Measurements from ENCODE around the gene HDAC3.
A peak's percentile ranks its signal among the peaks of the same experiment; 100 is the strongest.
"Not testable (repeated sequence)": the region's sequence is repeated elsewhere in the genome, so short reads cannot be mapped to it uniquely, and the experiment has no call there.

Gene HDAC3

DNA sequence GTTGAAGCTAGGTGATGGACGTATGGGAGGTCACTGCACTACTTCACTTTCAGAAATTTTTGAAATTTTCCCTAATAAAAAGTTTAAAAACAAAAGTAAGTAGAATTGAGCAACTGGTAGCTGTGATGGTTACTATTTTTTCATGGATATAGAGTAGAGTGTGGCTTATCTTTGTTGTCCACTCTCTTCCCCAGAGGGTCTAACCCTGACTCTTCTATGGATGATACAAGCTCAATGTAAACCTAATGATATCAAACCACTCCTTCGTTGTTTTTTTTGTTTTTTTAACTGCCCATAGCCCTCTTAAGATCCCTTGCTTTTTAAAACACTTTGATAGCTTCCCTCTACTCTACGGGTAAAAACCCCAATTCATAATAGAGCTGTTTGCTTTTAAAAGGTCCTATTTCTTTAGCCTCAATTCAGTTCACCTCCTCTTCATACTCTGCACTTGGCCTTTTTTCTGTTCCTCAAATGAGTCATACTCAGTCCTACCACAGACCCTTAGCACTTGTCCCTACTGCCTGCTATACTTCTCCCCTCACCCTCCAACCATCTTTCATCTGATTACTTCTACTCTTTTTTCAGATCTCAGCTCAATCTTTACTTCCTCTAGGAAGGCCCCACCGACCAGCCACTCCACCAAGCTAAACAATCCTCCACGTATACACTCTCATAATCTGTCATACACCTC is 2.6 kb downstream of the HDAC3 start:
- no peak for DNase-seq

DNA sequence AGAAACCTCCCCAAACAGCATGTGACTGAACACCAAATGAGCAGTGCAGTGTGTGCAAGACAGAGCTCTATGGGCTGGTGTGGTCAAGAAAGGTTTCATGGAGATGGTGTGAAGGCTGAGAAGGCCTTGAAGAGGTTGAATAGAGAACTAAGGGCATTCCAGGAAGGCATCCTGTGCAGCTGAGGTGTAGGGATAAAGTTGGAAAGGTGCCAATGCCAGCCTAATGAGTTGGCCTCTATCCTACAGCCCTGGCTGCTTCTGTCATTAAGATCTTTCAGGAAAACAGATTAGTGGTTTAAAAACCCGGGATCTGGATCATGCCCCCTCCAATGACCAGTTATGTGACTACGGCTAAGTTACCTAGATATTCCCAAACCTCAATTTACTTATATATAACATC is 4.0 kb downstream of the HDAC3 start:
- no peak for DNase-seq

DNA sequence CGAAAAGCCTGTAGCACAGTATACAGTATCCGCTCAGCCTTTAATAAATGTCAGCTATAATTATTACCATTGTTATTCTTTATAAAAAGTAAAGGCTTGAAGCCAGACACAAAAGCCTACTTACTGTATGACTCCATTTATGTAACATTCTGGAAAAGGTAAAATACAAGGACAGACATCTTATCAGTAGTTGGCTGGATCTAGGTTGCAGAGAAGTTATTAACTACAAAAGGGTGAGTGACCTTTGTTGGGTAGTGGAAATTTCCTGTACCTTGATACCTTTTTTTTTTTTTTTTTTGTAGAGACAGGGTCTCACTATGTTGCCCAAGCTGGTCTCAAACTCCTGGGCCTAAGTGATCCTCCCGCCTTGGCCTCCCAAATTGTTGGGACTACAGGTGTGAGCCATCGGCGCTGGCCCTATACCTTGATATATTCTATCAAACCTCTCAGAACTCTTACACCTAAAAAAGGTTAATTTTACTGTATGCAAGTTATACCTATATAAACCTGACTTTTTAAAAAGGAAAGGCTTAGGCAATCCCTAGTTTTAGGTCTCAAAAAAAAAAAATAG is 6.0 kb downstream of the HDAC3 start:
- DNase-seq, result no peak

DNA sequence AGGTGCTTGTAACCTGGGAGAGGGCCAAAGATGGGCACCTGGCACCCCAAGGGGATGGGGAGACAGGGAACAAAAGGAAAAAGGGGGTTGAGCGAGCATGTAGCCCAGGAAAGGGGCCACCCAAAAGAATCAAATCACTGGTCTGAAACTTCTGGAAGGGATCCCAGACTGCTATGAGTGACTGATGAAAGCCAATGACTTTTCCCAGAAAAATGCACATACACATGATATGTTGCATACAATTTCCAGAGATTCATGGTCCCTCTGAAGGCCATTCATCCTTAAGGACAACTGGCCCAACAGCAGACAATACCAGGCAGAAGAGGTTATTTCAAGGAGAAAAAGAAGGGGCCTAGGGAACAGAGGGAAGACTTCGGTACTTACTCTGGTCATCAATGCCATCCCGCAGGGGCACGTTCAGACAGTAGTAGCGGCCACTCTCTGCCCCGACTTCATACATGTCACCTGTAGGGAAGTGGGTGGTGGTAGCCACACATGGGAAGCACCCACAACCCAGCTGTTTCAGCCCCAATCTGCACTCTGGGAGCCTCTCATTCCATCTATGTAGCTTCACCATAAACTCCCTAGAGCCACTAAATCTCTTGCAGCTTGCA is 8.4 kb downstream of the HDAC3 start:
- DNase-seq, result no peak

DNA sequence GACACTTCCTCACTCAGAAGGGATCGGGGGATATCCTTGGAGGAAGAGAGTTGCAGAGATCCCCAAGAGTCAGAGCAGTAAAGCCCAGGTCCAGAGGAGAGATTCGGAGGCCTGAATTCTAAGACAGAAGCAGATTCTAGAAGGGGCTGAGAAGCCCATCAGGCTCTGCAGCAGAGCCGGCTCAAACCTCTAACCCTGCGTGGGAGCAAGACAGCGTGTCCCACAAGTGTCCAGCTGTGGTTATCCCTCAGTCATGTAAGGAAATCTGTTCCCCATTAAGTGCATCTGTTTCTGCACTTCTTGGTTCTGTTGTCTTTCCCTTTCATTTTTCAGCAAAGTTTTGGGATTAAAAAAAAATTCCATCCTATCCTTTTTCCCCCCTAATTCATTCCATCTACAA is 13.0 kb downstream of the HDAC3 start:
- no peak for DNase-seq

DNA sequence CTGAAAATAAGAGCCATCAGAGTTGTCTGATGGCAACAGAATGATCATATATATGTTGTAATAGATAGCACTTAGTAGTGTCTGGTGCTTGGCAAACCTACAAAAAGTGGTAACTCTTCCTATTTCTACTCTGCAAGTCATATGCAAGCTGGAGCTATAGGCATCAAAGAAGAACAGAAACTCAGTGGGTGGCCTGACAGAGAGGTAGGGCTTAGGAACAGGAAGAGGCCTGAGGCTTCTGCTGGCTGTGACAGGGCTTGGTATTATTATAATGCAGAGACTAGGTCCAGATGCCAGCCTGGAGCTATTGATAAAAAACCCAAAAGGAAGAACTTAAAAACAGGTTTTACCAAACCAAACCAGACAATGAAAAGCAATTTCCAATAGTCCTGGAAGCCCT is 13.5 kb downstream of the HDAC3 start:
- DNase-seq, result no peak

DNA sequence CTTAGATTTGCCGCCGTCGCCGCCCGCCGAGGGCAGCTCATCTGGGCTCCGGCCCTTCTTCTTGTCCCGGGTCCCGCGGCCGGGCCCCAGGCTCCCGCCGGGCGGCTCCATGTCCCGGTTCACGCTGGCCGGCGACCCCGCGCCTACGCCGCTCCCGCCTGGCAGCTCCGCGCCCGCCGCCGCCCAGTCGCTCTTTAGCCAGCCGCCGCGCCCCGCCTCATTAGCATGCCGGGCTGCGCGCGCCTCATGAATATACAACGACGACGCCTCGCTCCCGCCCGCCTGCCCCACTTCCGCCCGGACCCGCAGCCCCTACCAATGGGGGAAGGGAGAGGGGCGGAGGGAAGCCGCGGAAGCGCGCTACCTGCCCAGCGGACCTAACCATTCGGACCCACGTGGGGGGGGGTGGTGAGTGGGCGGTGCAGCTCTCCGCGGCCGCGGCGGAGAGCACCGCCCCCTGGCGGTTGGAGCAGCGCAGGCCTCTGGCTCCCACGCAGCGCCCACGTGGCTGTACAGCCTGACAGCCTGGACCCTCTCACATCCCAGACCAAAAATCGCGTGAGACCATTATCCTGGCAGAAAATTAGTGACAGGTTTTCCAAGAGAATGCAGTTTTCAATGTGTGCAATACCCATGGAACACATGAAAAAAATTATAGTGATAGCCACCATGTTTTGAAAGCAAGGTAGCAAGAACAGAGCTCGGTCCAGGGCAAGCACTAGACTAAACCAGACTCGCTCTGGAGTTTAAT is 17.7 kb downstream of the HDAC3 start, which contains the start of gene DIAPH1:
TSS of gene DIAPH1 (minus strand) at position 197 of the 751 bp plus-strand sequence. CDS start at position 111, 86 bp downstream.
- peak; percentile 96 for DNase-seq

DNA sequence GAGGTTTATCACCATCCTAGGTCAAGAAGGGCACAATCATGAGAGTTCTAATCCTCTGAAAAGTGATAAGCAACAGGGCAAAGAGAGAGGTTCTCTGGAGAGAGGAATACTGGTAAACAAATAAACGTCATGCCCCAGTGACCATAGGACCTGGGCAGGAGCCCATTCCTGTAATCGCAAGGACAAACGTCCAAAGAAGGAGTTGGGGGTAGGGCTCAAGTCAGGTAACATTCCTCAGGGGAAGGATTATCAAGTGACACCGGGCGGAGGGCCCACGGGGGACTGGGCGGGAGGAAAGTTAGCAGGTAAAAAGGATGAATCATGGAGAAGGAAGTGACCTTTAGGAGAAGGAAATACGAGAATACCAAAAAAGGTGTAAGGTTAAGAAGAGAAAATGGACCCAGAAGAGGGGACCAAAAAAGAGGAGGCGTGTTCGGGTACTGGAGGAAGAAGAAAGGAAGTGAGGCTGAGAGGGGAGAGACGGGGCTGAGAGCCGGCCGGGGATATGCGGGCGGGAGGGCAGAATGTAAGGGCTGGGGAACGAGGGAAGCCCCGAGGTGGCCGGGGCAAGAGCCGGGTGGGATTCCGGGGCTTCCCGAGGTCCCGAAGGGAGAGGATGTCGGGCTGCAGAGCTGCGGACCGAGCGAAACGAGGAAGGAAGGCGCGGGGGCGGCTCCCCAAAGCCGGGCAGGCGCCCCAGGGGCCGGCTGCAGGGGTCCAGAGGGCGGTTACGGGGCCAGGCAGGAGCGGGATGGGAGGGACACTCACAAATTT is 18.4 kb downstream of the HDAC3 start:
- no peak for DNase-seq

DNA sequence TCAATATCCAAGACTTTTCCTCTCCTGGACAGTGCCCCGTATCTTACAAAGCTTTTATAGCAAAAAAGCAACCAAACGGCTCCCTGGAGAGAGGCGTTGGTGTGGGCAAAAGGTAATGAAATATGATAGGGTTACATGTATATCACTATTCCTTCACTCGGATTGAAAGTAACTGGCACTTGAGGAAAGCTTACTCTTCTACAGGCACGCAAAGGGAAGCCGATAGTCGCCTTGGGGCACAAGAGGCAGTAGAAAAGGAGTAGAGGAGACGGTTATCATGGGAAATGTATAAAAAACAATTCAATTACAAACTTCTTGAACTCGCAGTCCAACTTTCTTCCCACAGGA is 19.0 kb downstream of the HDAC3 start:
- DNase-seq, result no peak

DNA sequence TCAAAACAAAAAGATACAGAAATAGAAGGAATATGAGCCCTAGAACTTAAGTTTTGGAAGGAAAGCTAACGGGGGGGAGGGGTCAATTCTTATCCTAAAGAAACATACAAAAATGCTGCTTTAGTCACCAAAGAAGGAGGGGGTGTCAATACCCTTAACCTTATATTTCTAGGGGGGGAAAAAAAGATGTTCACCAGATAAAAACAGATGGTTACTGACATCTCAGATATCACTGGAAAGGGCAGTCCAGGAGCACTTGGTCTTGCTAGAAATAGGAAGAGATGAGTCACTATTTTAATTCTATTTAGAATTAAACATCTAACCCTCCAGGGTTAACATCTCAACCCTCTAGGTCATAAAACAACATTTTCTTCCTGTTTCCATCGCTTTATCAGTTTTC is 19.5 kb downstream of the HDAC3 start:
- no peak for DNase-seq

DNA sequence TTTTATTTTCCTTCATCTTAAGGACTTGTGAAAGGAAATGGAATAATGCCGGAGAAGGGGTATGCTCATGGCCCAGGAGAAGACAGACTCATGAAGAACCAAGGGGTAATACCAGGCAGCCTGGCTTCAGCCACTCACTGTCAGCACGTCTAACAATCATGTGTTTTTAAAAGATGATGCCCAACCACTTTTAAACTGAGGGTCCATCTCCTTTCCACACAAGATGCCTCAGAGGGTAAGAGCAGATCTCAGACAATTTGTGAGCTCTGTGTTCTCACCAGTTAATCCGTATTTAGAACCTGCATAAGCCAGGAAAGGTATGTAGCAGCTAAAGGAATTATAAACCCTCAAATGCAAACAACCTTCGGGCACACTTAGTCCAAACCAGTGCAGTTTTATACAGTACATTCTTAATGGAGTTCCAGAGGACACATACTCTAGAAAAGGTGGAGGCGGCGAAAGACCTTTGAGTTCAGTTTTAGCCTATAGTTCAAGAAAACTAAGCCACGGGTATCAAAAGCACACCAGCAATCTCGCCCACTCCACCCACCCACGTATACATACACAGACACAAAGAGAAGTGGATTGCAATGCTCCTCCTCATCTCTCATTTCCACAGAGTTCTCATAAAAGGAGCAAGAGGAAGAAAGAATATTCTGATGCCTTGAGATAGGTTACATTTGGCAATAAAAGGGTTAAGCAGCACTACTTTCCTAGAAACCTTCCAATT is 20.5 kb downstream of the HDAC3 start:
- DNase-seq, result no peak

DNA sequence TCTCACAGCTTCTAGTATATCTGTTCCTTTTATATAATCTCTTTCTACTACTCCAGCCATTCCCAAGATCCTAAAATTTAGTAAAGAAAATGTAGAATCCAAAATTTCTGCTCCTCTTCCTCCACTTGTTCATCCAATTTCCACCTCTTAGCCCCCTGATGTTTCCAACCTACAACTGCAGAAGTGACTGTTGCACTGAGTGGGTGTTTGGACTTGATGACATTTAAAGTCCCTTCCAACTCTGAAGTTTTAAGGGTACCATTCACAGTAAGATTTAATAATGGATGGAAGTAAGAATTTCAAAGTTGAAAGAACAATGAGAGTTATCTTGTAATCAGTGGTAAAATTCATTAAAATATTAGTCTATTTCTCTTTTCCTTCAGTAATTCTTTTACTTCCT is 23.3 kb downstream of the HDAC3 start:
- DNase-seq, result no peak

DNA sequence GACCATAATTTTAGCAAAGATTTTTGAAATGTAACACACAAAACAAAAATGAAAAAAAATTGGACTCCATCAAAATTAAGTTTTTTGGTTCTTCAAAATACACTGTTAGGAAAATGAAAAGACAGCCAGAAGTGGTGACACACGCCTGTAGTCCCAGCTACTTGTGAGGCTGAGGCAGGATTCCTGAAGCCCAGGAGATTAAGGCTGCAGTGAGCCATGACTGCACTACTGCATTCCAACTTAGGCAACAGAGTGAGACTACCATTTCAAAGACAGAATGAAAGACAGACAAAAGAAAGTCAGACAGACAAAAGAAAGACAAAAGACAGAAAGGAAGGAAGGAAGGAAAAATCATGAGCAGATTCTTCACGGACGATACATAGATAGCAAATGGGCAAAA is 25.4 kb downstream of the HDAC3 start:
- no peak for DNase-seq

DNA sequence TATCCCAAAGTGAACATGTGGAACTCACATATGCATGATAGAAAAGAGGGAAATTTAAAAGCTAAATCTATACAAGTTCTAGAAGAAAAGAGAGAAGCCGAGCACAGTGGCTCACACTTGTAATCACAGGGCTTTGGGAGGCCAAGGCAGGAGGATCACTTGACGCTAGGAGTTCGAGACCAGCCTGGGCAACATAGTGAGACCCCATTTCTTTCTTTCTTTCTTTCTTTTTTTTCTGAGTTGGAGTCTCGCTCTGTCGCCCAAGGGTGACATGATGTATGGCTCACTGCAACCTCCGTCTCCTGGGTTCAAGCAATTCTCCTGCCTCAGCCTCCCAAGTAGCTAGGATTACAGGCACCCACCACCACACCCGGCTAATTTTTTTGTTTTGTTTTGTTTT is 26.7 kb downstream of the HDAC3 start:
- DNase-seq, result not testable (repeated sequence)

DNA sequence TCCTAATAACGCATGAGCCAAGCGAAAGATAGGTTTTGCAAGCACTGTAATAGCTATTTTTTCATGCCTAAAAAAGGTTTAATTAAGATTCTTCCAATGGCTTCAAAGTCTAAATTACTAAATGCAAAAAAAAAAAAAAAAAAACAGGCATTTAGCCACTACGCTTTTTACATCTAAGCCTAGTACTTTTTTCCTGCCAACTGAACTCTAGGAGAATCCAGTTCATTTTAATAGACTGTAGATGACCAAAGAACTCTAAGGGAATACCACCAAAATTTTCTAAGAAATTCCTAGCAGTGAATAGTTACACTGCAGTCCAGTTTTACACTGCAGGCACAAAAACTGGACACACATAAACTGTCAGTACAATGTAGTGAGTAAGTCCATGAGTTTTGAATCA is 27.6 kb downstream of the HDAC3 start:
- no peak for DNase-seq

DNA sequence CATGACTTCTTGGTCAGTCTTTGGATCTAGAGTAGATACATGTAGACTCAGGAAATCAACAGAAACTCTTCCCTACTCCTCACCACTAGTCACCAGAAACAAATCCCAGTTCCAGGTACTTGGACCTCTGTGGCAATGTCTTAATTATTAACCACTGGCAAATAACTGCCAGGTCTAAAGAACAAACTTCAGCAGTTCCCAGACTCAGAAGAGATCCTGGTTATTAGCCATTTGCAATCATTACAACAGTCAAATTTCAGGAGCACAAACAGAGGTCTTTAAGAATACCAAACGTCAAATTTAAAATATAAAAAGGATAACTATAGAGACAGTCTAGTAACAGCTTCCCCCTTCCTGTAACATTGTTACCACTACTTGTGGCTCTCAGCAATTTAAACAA is 28.1 kb downstream of the HDAC3 start:
- DNase-seq, result no peak

DNA sequence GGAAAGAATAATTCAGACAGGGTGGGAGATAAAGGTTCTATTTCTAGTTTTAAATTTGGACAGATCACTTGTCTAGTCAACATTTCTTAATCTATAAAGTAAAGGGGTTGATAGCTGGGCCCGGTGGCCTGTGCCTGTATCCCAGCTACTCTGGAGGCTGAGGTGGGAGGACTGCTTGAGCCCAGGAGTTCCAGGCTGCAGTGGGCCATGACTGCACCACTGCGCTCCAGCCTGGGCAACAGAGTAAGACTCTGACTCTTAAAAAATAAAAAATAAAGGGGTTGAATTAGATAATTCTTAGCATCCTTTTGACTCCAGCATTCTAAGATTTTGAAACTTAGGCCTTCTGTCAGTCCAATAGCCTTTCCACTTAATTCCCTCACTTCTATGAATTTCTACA is 28.6 kb downstream of the HDAC3 start:
- no peak for DNase-seq

DNA sequence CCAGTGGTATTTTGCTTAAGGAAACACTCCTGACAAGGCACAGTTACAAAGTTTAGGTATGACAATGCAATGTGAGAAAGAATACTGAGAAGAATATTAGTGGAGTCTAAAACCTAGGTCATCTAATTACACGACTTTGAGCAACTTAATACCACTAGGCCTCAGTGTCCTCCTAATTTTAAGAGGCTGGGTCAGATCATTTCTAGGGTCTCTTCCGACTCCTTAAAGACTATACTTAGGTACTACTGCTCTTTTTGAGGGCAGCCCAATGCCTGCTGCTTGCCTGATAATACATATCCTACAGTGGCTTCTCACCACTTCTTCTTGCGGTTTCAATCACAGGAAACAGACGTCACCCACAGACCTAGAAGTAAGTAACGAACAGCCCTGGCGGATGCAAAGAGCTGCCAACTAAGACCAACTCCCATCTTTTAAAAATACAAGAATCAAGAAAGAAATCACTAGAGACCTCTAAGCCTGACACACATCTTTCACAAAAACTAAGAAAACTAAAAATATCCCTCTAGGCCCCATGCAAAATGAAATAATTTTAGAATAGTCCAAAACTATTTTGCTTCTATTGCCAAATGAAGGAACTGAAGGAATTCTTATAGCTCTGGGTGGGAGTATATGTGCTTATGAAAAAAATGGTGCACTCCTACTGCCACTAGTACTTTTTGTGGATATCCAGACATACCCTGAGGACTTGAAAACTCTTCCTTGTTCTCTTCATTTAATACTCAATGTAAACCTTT is 30.9 kb downstream of the HDAC3 start:
- DNase-seq, result peak; percentile 47

DNA sequence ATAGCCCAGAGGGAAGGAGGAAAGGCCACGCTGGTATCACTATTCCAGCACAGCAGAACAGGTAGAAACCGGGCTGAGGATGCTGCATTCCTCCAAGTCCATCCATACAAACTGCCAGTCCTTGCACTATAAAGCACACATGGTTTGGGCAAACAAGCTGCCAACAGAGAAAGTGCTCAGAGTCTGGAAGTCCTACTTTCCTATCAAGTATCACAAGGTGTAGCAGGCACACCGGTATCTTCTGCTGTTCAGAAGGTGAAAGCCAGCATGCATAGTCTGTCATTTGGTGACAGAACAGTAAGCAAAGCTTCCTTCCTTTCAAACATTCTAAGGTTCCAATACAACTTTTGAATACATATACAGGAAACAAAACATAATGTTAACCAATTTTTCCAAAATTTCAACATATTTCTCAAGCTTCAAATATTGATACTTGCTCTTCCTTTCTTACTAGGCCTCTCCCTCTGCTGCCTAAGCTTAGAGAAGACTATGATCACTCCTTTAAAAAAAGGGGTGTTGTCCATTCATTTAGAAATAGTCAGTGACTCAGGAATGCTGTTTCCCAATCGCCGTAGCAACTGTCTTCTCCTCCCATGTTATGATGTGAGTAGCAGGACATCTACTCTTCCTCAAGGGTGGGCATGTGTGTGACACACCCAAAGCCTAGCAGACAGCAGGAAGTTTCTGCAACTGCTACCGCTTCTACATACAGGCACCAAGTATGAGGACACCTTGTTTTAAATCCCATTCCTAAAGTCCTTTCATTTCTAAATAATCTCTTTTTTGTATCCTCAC is 32.5 kb downstream of the HDAC3 start:
- peak; percentile 93 for DNase-seq

DNA sequence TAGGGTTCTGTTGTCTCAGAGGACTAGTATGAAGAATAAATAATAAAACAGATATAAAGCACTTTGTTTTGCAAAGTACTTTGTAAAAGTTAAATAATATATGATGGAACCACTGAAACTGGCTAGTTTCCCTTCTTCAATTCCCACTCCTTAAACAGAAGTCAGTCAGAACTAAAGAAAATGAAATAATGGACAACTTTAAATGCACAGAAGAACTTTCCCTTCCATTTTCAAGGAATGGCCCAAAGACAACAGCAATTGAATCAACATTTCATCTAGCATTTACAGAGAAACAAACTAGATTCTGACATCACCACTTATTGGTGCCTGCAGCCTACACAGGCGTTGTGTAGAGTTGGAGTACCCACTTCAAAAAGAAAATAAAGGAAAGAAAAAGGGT is 34.0 kb downstream of the HDAC3 start:
- no peak for DNase-seq

Measured in fibroblast of skin of right quadriceps (primary cell).